B cell (primary cell): ENCODE data around the gene KIF20B. TPM values are rescaled to one million over a fixed set of nuclear protein-coding genes. Genes with fewer than 3 reads are reported as not detected.

ENCODE experiments used
- ATAC-seq: fragments of 200-7000 bp; cut with Tn5 transposase; one replicate; pipeline ENCODE4 v1.10.0; 2021; ENCODE audit warnings: low read depth, mild to moderate bottlenecking, moderate number of reproducible peaks, moderate library complexity
- CTCF ChIA-PET: fragments of 350-600 bp; sonication (Branson Sonifier 250); formaldehyde crosslinking; loops from one replicate; lab custom pipeline; 2021; ENCODE audit warnings: antibody characterized with exemption, inconsistent platforms; lab: Charles Lee
- POLR2A ChIA-PET: fragments of 350-600 bp; sonication (Branson Sonifier 250); formaldehyde crosslinking; loops from one replicate; lab custom pipeline; 2021; ENCODE audit warnings: antibody characterized with exemption; lab: Charles Lee
- DNase-seq: peaks from one replicate; pipeline ENCODE4 v3.0.0; 2013
- H2AFZ ChIP-seq: 2 replicates; pipeline ENCODE4 v1.6.1; 2012; ENCODE audit warnings: mild to moderate bottlenecking, low read depth, low read length; ENCODE audit not compliant: insufficient read depth, poor library complexity, severe bottlenecking
- H3K27ac ChIP-seq, 2 donors: 1 replicate in 1 of 2; 2 replicates in 1 of 2; pipeline ENCODE4 v1.5.1; 2012 to 2013; ENCODE audit warnings: low read length in 2 of 2, mild to moderate bottlenecking in 2 of 2, moderate library complexity in 1 of 2
- H3K27me3 ChIP-seq, 4 experiments: fragments of 200-600 bp in 1 of 4; sonication (generic) in 1 of 4; replicated peaks in 1 of 4; 1 replicate in 2 of 4; 2 replicates in 2 of 4; pipeline versions ENCODE4 v1.6.1 to v1.7.0; 2013 to 2016; ENCODE audit warnings: low read length in 3 of 4, mild to moderate bottlenecking in 2 of 4, mixed read lengths in 1 of 4, moderate library complexity in 1 of 4; ENCODE audit not compliant: insufficient read depth in 4 of 4, control insufficient read depth in 3 of 4; ENCODE audit errors: control extremely low read depth in 1 of 4
- H3K36me3 ChIP-seq, 2 experiments: replicated peaks in 1 of 2; 1 replicate in 1 of 2; 2 replicates in 1 of 2; pipeline versions ENCODE4 v1.6.1 to v1.7.1; 2013; ENCODE audit warnings: low read length in 1 of 2; ENCODE audit not compliant: insufficient read depth in 2 of 2, control insufficient read depth in 1 of 2; ENCODE audit errors: control extremely low read depth in 1 of 2, extremely low read depth in 1 of 2
- H3K4me1 ChIP-seq, 2 donors: fragments of 200-600 bp in 1 of 2; sonication (generic) in 1 of 2; 1 replicate in 1 of 2; 2 replicates in 1 of 2; pipeline versions ENCODE4 v1.5.1 to v1.6.1; 2013 to 2017; ENCODE audit warnings: low read length in 2 of 2; ENCODE audit not compliant: control insufficient read depth in 2 of 2, insufficient read depth in 2 of 2
- H3K4me2 ChIP-seq: replicated peaks from 2 replicates; pipeline ENCODE3; 2012; ENCODE audit warnings: mild to moderate bottlenecking, low read depth, low read length; ENCODE audit not compliant: poor library complexity, severe bottlenecking
- H3K4me3 ChIP-seq, 5 experiments: fragments of 200-600 bp in 1 of 5; sonication (generic) in 1 of 5; 1 replicate in 3 of 5; 2 replicates in 2 of 5; pipeline versions ENCODE4 v1.5.1 to v1.7.0; 2011 to 2016; ENCODE audit warnings: low read length in 4 of 5, mild to moderate bottlenecking in 4 of 5, low read depth in 2 of 5, control low read depth in 1 of 5, moderate library complexity in 1 of 5; ENCODE audit not compliant: insufficient read depth in 1 of 5; ENCODE audit errors: control extremely low read depth in 1 of 5, extremely low read depth in 1 of 5
- H3K79me2 ChIP-seq: fragments of 200-600 bp; sonication (generic); one replicate; pipeline ENCODE4 v1.6.0; 2016; ENCODE audit warnings: low read length; ENCODE audit not compliant: control insufficient read depth, insufficient read depth
- H3K9ac ChIP-seq: fragments of 200-600 bp; sonication (generic); 2 replicates; pipeline ENCODE4 v1.6.1; 2017; ENCODE audit warnings: mild to moderate bottlenecking, low read length, moderate library complexity
- H3K9me3 ChIP-seq, 3 donors: one replicate each; pipeline versions ENCODE4 v1.6.1 to v1.7.1; 2013; ENCODE audit warnings: low read length in 2 of 3; ENCODE audit not compliant: control insufficient read depth in 2 of 3, insufficient read depth in 1 of 3; ENCODE audit errors: control extremely low read depth in 1 of 3
- H4K20me1 ChIP-seq: 2 replicates; pipeline ENCODE4 v1.6.0; 2012; ENCODE audit warnings: mild to moderate bottlenecking, low read length; ENCODE audit not compliant: insufficient read depth, control insufficient read depth, poor library complexity, severe bottlenecking
- H3K27ac Mint-ChIP-seq: one replicate; pipeline ENCODE4 v1.8.0; 2021; ENCODE audit warnings: mixed read lengths
- H3K27me3 Mint-ChIP-seq: one replicate; pipeline ENCODE4 v1.8.0; 2021; ENCODE audit warnings: mixed read lengths
- H3K4me1 Mint-ChIP-seq: one replicate; pipeline ENCODE4 v1.8.0; 2021; ENCODE audit warnings: mixed read lengths
- H3K4me3 Mint-ChIP-seq: one replicate; pipeline ENCODE4 v1.8.0; 2021; ENCODE audit warnings: mixed read lengths
- H3K9me3 Mint-ChIP-seq: one replicate; pipeline ENCODE4 v1.8.0; 2022; ENCODE audit warnings: mixed read lengths; ENCODE audit not compliant: insufficient read depth
- CTCF ChIP-seq: fragments of 200-600 bp; IDR thresholded peaks from one replicate; pipeline ENCODE4 v1.8.0; 2022; ENCODE audit warnings: antibody characterized with exemption, mild to moderate bottlenecking
- EZH2 ChIP-seq: IDR thresholded peaks from 2 replicates; pipeline ENCODE4 v1.6.1; 2012; ENCODE audit warnings: borderline replicate concordance, low read depth, mild to moderate bottlenecking, moderate library complexity, low read length; ENCODE audit not compliant: insufficient read depth, poor library complexity, severe bottlenecking
- WGBS: methylation state at CpG from one replicate; pipeline ENCODE4 v1.1.5; 2013; ENCODE audit warnings: missing lambda C conversion rate; ENCODE audit not compliant: insufficient coverage; 5-methylcytosine and 5-hydroxymethylcytosine counted together
- intact Hi-C: fragments of 100-400 bp; cut with micrococcal nuclease; formaldehyde crosslinking; loops from one replicate; pipeline ENCODE4 v1.10.0; 2022
- polyA plus RNA-seq: library from polyadenylated mRNA; depleted of rRNA; stranded (reverse); fragments of >200 nt; gene quantifications from 2 replicates; pipeline ENCODE4 v1.2.3, GENCODE V29; 2012
- total RNA-seq, 2 donors: library from RNA; stranded (reverse); fragments of 120-200 nt in 1 of 2; gene quantifications; 1 replicate in 1 of 2; 2 replicates in 1 of 2; pipeline versions ENCODE4 v1.2.3 to v1.2.4, GENCODE V29; 2013 to 2022

Gene KIF20B
- total and polyA plus RNA-seq, 2 donors (not counting 1 experiment from before 2014, with no cell fraction given), result 1.6 to 24.6 TPM

GRCh38 chr10:89783406-89783805 lies 82.0 kb downstream of the KIF20B start:
- Mint-ChIP-seq H3K27ac (no peak overlapping the region), H3K4me1 (no peaks in the 10 kb centered on the region), H3K27me3 (no peaks in the 10 kb centered on the region), H3K9me3 (no peaks in the 10 kb centered on the region), H3K4me3 (no peak overlapping the region)
- ChIA-PET POLR2A (no interaction called here), CTCF (interaction anchor here (0.7 to 1.6 kb wide), 4 partner anchors 10 to 810 kb away, joined by 3 to 5 read pairs (median 3); no protein-coding TSS in a partner anchor)
- H3K36me3 ChIP-seq, result peaks cover 0 to 8% of the 10 kb centered on the region in 2 experiments
- intact Hi-C loops, result no loop called here
- no peaks in the 10 kb centered on the region for H3K79me2 ChIP-seq
- no peak overlapping the region for H3K27ac ChIP-seq
- no peaks in the 10 kb centered on the region for H4K20me1 ChIP-seq
- H3K4me3 ChIP-seq, result no peak overlapping the region
- no peak overlapping the region for H2AFZ ChIP-seq
- H3K27me3 ChIP-seq, result no peaks in the 10 kb centered on the region
- ATAC-seq (no peak), DNase-seq (no peak)
- no peak for TF ChIP-seq EZH2
- no peak for TF ChIP-seq CTCF
- H3K4me1 ChIP-seq, result no peaks in the 10 kb centered on the region
- no peak overlapping the region for H3K9ac ChIP-seq
- no peaks in the 10 kb centered on the region for H3K9me3 ChIP-seq
- no peak overlapping the region for H3K4me2 ChIP-seq

- no peaks in the 10 kb centered on the region for H3K4me1 ChIP-seq
- no peaks in the 10 kb centered on the region for H4K20me1 ChIP-seq
- Mint-ChIP-seq H3K27me3 (no peaks in the 10 kb centered on the region), H3K4me3 (no peak overlapping the region), H3K27ac (no peak overlapping the region), H3K4me1 (no peaks in the 10 kb centered on the region), H3K9me3 (no peaks in the 10 kb centered on the region)
- peaks cover 0 to 2% (median 0%) of the 10 kb centered on the region in 4 experiments for H3K27me3 ChIP-seq
- H3K9ac ChIP-seq, result no peak overlapping the region
- H3K4me2 ChIP-seq, result no peak overlapping the region
- no peaks in the 10 kb centered on the region for H3K79me2 ChIP-seq
- H3K9me3 ChIP-seq, result no peaks in the 10 kb centered on the region
- ATAC-seq (no peak), DNase-seq (no peak)
- no peak overlapping the region for H2AFZ ChIP-seq
- ChIA-PET CTCF (no interaction called here), POLR2A (no interaction called here)
- TF ChIP-seq EZH2 (no peak), CTCF (no peak)
- 100% methylated on average over 1 of the region's 3 CpGs for WGBS
- H3K36me3 ChIP-seq, result peaks cover 0 to 5% of the 10 kb centered on the region in 2 experiments
- no peak overlapping the region for H3K27ac ChIP-seq
- intact Hi-C loops, result no loop called here
- H3K4me3 ChIP-seq, result no peak overlapping the region
Measured at GRCh38 chr10:89785095-89785494, 83.7 kb downstream of the KIF20B start.
